Neural cell (in vitro differentiated cells): ENCODE measurements around the gene HTR7. TPM values are rescaled to one million over a fixed set of nuclear protein-coding genes. Genes with fewer than 3 reads are reported as not detected.

Experiments
- H2AFZ ChIP-seq: fragments of 200-600, 300-800 bp; sonication (generic), shearing (Covaris generic); 2 replicates; pipeline ENCODE4 v1.6.0; 2014; ENCODE audit warnings: low read depth, mild to moderate bottlenecking, antibody characterized with exemption, low read length, moderate library complexity
- H3F3A ChIP-seq: fragments of 200-600 bp; shearing (Covaris generic); 2 replicates; pipeline ENCODE4 v1.6.1; 2016; ENCODE audit warnings: mild to moderate bottlenecking, moderate library complexity, mixed read lengths, antibody characterized with exemption, low read length; ENCODE audit not compliant: insufficient read depth, poor library complexity, severe bottlenecking
- H3K27ac ChIP-seq: fragments of 200-600, 300-800 bp; sonication (generic), shearing (Covaris generic); 2 replicates; pipeline ENCODE4 v1.5.1; 2014; ENCODE audit warnings: mild to moderate bottlenecking, low read length, moderate library complexity
- H3K27me3 ChIP-seq: fragments of 300-800, 200-600 bp; sonication (generic), shearing (Covaris generic); 2 replicates; pipeline ENCODE4 v1.6.0; 2014; ENCODE audit warnings: mild to moderate bottlenecking, low read depth, low read length, moderate library complexity; ENCODE audit not compliant: insufficient read depth
- H3K36me3 ChIP-seq: fragments of 300-800, 200-600 bp; sonication (generic), shearing (Covaris generic); 2 replicates; pipeline ENCODE4 v1.5.1; 2014; ENCODE audit warnings: mild to moderate bottlenecking, antibody characterized with exemption, low read length, moderate library complexity; ENCODE audit not compliant: insufficient read depth
- H3K4me2 ChIP-seq: fragments of 300-800, 200-600 bp; sonication (generic), shearing (Covaris generic); 2 replicates; pipeline ENCODE4 v1.6.0; 2014; ENCODE audit warnings: mild to moderate bottlenecking, low read length
- H3K4me3 ChIP-seq: fragments of 300-800, 200-600 bp; sonication (generic), shearing (Covaris generic); 2 replicates; pipeline ENCODE4 v1.5.1; 2014; ENCODE audit warnings: mild to moderate bottlenecking, low read length, moderate library complexity
- H3K79me2 ChIP-seq: fragments of 200-600 bp; shearing (Covaris generic); replicated peaks from 2 replicates; pipeline ENCODE4 v1.6.0; 2014; ENCODE audit warnings: mild to moderate bottlenecking, low read length, moderate library complexity; ENCODE audit not compliant: insufficient read depth
- H3K9ac ChIP-seq: fragments of 300-800, 200-600 bp; sonication (generic), shearing (Covaris generic); 2 replicates; pipeline ENCODE4 v1.6.1; 2016; ENCODE audit warnings: mild to moderate bottlenecking, low read length, mixed read lengths
- H3K9me2 ChIP-seq: fragments of 200-600 bp; shearing (Covaris generic); 2 replicates; pipeline ENCODE4 v1.6.1; 2016; ENCODE audit warnings: mild to moderate bottlenecking, low read length, mixed read lengths; ENCODE audit not compliant: insufficient read depth
- H3K9me3 ChIP-seq: fragments of 200-600, 300-800 bp; sonication (generic), shearing (Covaris generic); 2 replicates; pipeline ENCODE4 v1.6.1; 2016; ENCODE audit warnings: mild to moderate bottlenecking, mixed run types, low read length, moderate library complexity, mixed read lengths
- H4K20me1 ChIP-seq: fragments of 200-600 bp; shearing (Covaris generic); 2 replicates; pipeline ENCODE4 v1.6.1; 2016; ENCODE audit warnings: mild to moderate bottlenecking, mixed run types; ENCODE audit not compliant: insufficient read depth
- EP300 ChIP-seq: fragments of 450-650 bp; conservative IDR thresholded peaks from 2 replicates; pipeline ENCODE4 v1.6.1; 2014; ENCODE audit warnings: antibody characterized with exemption, mild to moderate bottlenecking, moderate library complexity; ENCODE audit not compliant: poor library complexity, severe bottlenecking
- EZH2 ChIP-seq: fragments of 200-600, 300-800 bp; shearing (Covaris generic), sonication (generic); IDR thresholded peaks from 2 replicates; pipeline ENCODE4 v1.6.1; 2014; ENCODE audit warnings: antibody characterized with exemption, low read length, borderline replicate concordance, mild to moderate bottlenecking; ENCODE audit not compliant: insufficient read depth, poor library complexity, severe bottlenecking
- MXI1 ChIP-seq: fragments of 450-650 bp; conservative IDR thresholded peaks from 2 replicates; pipeline ENCODE4 v1.6.1; 2014; ENCODE audit warnings: antibody characterized with exemption, mild to moderate bottlenecking; ENCODE audit not compliant: poor library complexity, severe bottlenecking
- POLR2AphosphoS5 ChIP-seq: IDR thresholded peaks from 2 replicates; pipeline ENCODE4 v1.6.1; 2012
- RAD21 ChIP-seq: fragments of 450-650 bp; conservative IDR thresholded peaks from 2 replicates; pipeline ENCODE4 v1.6.1; 2014; ENCODE audit warnings: antibody characterized with exemption, mild to moderate bottlenecking, moderate library complexity
- REST ChIP-seq: IDR thresholded peaks from 2 replicates; pipeline ENCODE4 v1.6.1; 2012; ENCODE audit warnings: borderline replicate concordance
- SMC3 ChIP-seq: fragments of 450-650 bp; conservative IDR thresholded peaks from 2 replicates; pipeline ENCODE4 v1.6.1; 2014; ENCODE audit warnings: antibody characterized with exemption, mild to moderate bottlenecking, moderate library complexity; ENCODE audit not compliant: poor library complexity
- TAF1 ChIP-seq: IDR thresholded peaks from 2 replicates; pipeline ENCODE4 v1.6.1; 2012; ENCODE audit warnings: low read depth
- polyA plus RNA-seq: library from polyadenylated mRNA; depleted of rRNA; stranded (reverse); fragments of >200 nt; gene quantifications from 2 replicates; pipeline ENCODE4 v1.2.3, GENCODE V29; 2014
- TF ChIP-seq, protein P1 (sequence below): fragments of 450-650 bp; IDR thresholded peaks from 2 replicates; pipeline ENCODE4 v1.5.1; 2014; ENCODE audit warnings: antibody characterized with exemption, mild to moderate bottlenecking, moderate library complexity; ENCODE audit not compliant: poor library complexity, severe bottlenecking

The HTR7 gene
- polyA plus RNA-seq, 1 donor from 2014 or later: 0.95 TPM

DNA sequence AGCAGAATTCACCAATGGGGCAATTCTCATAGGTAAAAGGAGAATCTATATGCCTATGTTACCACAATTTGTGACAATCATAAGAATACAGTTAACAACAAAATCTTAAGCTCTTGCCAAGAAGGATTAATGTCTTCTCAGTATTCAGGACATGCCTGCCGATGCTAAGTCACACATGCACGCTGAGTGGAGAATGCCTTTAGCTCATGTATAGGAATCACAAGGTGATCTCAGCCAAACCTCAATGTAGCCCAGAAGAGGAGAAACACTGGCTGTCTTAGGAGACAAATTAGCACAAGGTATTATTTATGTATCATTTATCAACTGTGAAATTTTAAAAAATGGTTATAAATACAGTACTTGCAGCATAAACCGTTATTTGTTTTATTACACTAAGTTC is 2.7 kb downstream of the HTR7 start:
- Histone ChIP-seq H3K4me2 (no peak overlapping the region), H3K9me2 (no peaks in the 10 kb centered on the region), H3K27ac (no peak overlapping the region), H2AFZ (no peak overlapping the region), H3K79me2 (no peaks in the 10 kb centered on the region), H3K9me3 (peaks cover under 1% of the 10 kb centered on the region), H3K27me3 (peaks cover 48% of the 10 kb centered on the region), H3K36me3 (no peaks in the 10 kb centered on the region), H3F3A (no peaks in the 10 kb centered on the region), H3K9ac (no peak overlapping the region), H3K4me3 (no peak overlapping the region), H4K20me1 (no peaks in the 10 kb centered on the region)
- TF ChIP-seq SMC3 (no peak), MXI1 (no peak), REST (no peak), EZH2 (no peak), TAF1 (no peak), POLR2AphosphoS5 (no peak), RAD21 (no peak), EP300 (no peak)
- TF ChIP-seq, protein P1, sequence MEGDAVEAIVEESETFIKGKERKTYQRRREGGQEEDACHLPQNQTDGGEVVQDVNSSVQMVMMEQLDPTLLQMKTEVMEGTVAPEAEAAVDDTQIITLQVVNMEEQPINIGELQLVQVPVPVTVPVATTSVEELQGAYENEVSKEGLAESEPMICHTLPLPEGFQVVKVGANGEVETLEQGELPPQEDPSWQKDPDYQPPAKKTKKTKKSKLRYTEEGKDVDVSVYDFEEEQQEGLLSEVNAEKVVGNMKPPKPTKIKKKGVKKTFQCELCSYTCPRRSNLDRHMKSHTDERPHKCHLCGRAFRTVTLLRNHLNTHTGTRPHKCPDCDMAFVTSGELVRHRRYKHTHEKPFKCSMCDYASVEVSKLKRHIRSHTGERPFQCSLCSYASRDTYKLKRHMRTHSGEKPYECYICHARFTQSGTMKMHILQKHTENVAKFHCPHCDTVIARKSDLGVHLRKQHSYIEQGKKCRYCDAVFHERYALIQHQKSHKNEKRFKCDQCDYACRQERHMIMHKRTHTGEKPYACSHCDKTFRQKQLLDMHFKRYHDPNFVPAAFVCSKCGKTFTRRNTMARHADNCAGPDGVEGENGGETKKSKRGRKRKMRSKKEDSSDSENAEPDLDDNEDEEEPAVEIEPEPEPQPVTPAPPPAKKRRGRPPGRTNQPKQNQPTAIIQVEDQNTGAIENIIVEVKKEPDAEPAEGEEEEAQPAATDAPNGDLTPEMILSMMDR: no peak

- Histone ChIP-seq H3K4me3 (no peak overlapping the region), H3K79me2 (no peaks in the 10 kb centered on the region), H3K9ac (no peak overlapping the region), H4K20me1 (no peaks in the 10 kb centered on the region), H3K9me2 (no peaks in the 10 kb centered on the region), H3F3A (no peaks in the 10 kb centered on the region), H3K4me2 (no peak overlapping the region), H3K9me3 (peaks cover 5% of the 10 kb centered on the region), H3K36me3 (no peaks in the 10 kb centered on the region), H3K27me3 (peaks cover 6% of the 10 kb centered on the region), H3K27ac (no peak overlapping the region), H2AFZ (no peak overlapping the region)
- TF ChIP-seq EZH2: no peak
- no peak for TF ChIP-seq TAF1
- no peak for TF ChIP-seq RAD21
- no peak for TF ChIP-seq SMC3
Observed at GRCh38 chr10:90849956-90850749, 7.7 kb downstream of the HTR7 start.
